ENCODE results near the gene NRTN.

DNA sequence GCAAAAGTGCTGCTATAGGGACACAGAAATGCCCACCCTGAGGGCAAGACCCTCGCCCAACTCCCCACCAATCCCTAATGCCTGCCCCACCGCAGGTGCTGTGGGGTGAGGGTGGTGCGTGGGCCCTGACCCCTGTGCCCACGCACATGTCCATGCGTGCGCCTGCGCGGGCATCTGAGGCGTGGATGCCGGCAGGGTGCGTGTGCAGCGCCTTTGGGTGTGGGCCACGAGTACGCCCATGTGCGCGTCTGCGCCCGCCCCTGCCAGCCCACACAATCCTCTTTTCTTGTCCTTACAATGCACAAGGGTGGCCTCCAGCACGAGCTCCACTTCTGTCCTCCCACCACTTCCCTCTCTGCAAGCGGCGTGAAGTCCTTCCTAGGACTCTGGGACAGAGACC is 20.3 kb downstream of the NRTN start:
- TF ChIP-seq CTCF (optimal IDR thresholded peaks at IDR 0.05 in 1 of 3, IDR thresholded peaks at IDR 0.05 in 1 of 3, conservative IDR thresholded peaks at IDR 0.05 in 1 of 3; ENCODE audit: extremely low read depth in 1 of 3, insufficient read depth in 2 of 3, low read length in 3 of 3) (no peak), EZH2 (IDR thresholded peaks at IDR 0.05; ENCODE audit: low read length) (no peak)

Data from keratinocyte (primary cell).